AG04450 (cell line): ENCODE measurements around the gene CRTAP. TPM values are rescaled to one million over a fixed set of nuclear protein-coding genes. Genes with fewer than 3 reads are reported as not detected.
"Not testable (repeated sequence)": the region's sequence is repeated elsewhere in the genome, so short reads cannot be mapped to it uniquely, and the experiment has no call there.

Experiments used
- CTCF ChIA-PET: fragments of 300-600, 350-600 bp; formaldehyde crosslinking; extraction: SDS; loops from one replicate; lab custom pipeline; 2022; ENCODE audit warnings: antibody characterized with exemption, inconsistent platforms; lab: Charles Lee
- POLR2A ChIA-PET: fragments of 350-600 bp; formaldehyde crosslinking; extraction: SDS; loops from one replicate; lab custom pipeline; 2021; ENCODE audit warnings: antibody characterized with exemption, inconsistent platforms; lab: Yijun Ruan, JAX
- DNase-seq: peaks from one replicate; pipeline ENCODE4 v3.0.0-alpha.2; 2011; ENCODE audit warnings: low read depth, low spot score
- H3K27ac ChIP-seq: one replicate; pipeline ENCODE4 v1.5.1; 2012; ENCODE audit warnings: low read depth, low read length, control low read depth
- H3K27me3 ChIP-seq: one replicate; pipeline ENCODE4 v1.6.0; 2012; ENCODE audit warnings: low read length; ENCODE audit not compliant: control insufficient read depth, insufficient read depth
- H3K4me3 ChIP-seq: 2 replicates; pipeline ENCODE4 v1.5.1; 2011; ENCODE audit warnings: mild to moderate bottlenecking, low read depth, low read length, control low read depth
- H3K9me3 ChIP-seq: 2 replicates; pipeline ENCODE4 v1.5.1; 2012; ENCODE audit warnings: low read length; ENCODE audit not compliant: control insufficient read depth, insufficient read depth
- CTCF ChIP-seq: IDR thresholded peaks from 2 replicates; pipeline ENCODE4 v1.5.1; 2011; ENCODE audit warnings: low read depth, low read length, control low read depth, inconsistent platforms
- polyA minus RNA-seq: library from RNA; depleted of rRNA, polyadenylated mRNA; stranded (reverse); fragments of >200 nt; gene quantifications from 2 replicates; pipeline ENCODE4 v1.2.3, GENCODE V29; 2011; rRNA and poly(A)+ RNA removed
- polyA plus RNA-seq: library from polyadenylated mRNA; depleted of rRNA; stranded (reverse); fragments of >200 nt; gene quantifications from 2 replicates; pipeline ENCODE4 v1.2.3, GENCODE V29; 2011; rRNA removed

CRTAP gene
- polyA plus RNA-seq (314 and 338 TPM in 2 replicates), polyA minus RNA-seq (97.1 and 110 TPM in 2 replicates)

GRCh38 chr3:33113772-33114621 lies at the start of gene CRTAP:
CRTAP (plus strand) TSS chr3:33114014; CDS start chr3:33114078, 64 bp downstream.
- Histone ChIP-seq H3K9me3 (no peaks in the 10 kb centered on the region), H3K4me3 (peak within 1 kb of the TSS; percentile 80), H3K27ac (peak within 1 kb of the TSS; percentile 88), H3K27me3 (no peaks in the 10 kb centered on the region)
- DNase-seq = peak; percentile 87
- TF ChIP-seq CTCF = no peak
- CTCF ChIA-PET = interaction anchor here (1.1 to 1.7 kb wide), 2 partner anchors 17 to 167 kb away, joined by 5 to 6 read pairs; no protein-coding TSS in a partner anchor
- POLR2A ChIA-PET = interaction anchor here (0.6 to 1.3 kb wide), 2 partner anchors 16 to 266 kb away, joined by 5 to 8 read pairs; no protein-coding TSS in a partner anchor

GRCh38 chr3:33064929-33065328 lies 48.9 kb upstream of the CRTAP start:
- ChIA-PET CTCF (no interaction called here), POLR2A (no interaction called here)
- no peaks in the 10 kb centered on the region for H3K9me3 ChIP-seq
- no peak for TF ChIP-seq CTCF
- H3K27me3 ChIP-seq = no peaks in the 10 kb centered on the region
- no peak for DNase-seq
- no peak overlapping the region for H3K27ac ChIP-seq
- H3K4me3 ChIP-seq = no peak overlapping the region

GRCh38 chr3:33067484-33067883 lies 46.3 kb upstream of the CRTAP start:
- Histone ChIP-seq H3K27ac (no peak overlapping the region), H3K4me3 (no peak overlapping the region), H3K9me3 (no peaks in the 10 kb centered on the region), H3K27me3 (no peaks in the 10 kb centered on the region)
- ChIA-PET POLR2A (no interaction called here), CTCF (no interaction called here)
- DNase-seq = no peak
- no peak for TF ChIP-seq CTCF

GRCh38 chr3:33069862-33070261 lies 44.0 kb upstream of the CRTAP start:
- H3K9me3 ChIP-seq, POLR2A ChIA-PET, H3K27ac ChIP-seq, DNase-seq, H3K4me3 ChIP-seq, H3K27me3 ChIP-seq: not testable (repeated sequence)
- CTCF ChIA-PET = interaction anchor here (1.0 to 2.8 kb wide), 4 partner anchors 13 to 303 kb away, joined by 3 to 17 read pairs (median 4); no protein-coding TSS in a partner anchor

- no peak for TF ChIP-seq CTCF
- no peaks in the 10 kb centered on the region for H3K9me3 ChIP-seq
- ChIA-PET POLR2A (no interaction called here), CTCF (interaction anchor here (0.9 to 2.8 kb wide), 3 partner anchors 31 to 123 kb away, joined by 3 to 17 read pairs (median 3); no protein-coding TSS in a partner anchor)
- DNase-seq = no peak
- no peak overlapping the region for H3K4me3 ChIP-seq
- H3K27me3 ChIP-seq = no peaks in the 10 kb centered on the region
- no peak overlapping the region for H3K27ac ChIP-seq
Measured at GRCh38 chr3:33071181-33071580, 42.6 kb upstream of the CRTAP start.
